ENCODE measurements around the gene NRIP1. TPM values are rescaled to one million over a fixed set of nuclear protein-coding genes. Genes with fewer than 3 reads are reported as not detected.

Gene NRIP1
- total RNA-seq, 6 donors from 2014 or later = 10.5 to 47.2 (median 34.8) TPM

- no peak overlapping the region for H3K4me3 ChIP-seq
- DNase-seq (no peak), ATAC-seq (ENCODE audit: low FRiP score in 2 of 2) (no peak)
- no peaks in the 10 kb centered on the region for H3K36me3 ChIP-seq
- WGBS, 2 donors = 57 to 63% methylated on average over 9 of the region's 9 CpGs
- H3K27ac ChIP-seq = no peak overlapping the region
- peaks cover 9 to 51% (median 29%) of the 10 kb centered on the region in 4 donors for H3K4me1 ChIP-seq
- H3K9me3 ChIP-seq = no peaks in the 10 kb centered on the region
- TF ChIP-seq POLR2AphosphoS5 (IDR thresholded peaks at IDR 0.05) = no peak
- TF ChIP-seq CTCF (IDR thresholded peaks at IDR 0.05) = no peak
- TF ChIP-seq EP300 (IDR thresholded peaks at IDR 0.05) = no peak
- no peaks in the 10 kb centered on the region for H3K27me3 ChIP-seq
These were observed 12.9 kb downstream of the NRIP1 start for GRCh38 chr21:15051644-15052458.

- H3K4me1 ChIP-seq = peaks cover 6 to 45% (median 23%) of the 10 kb centered on the region in 4 donors
- no peaks in the 10 kb centered on the region for H3K36me3 ChIP-seq
- no peak overlapping the region for H3K27ac ChIP-seq
- H3K9me3 ChIP-seq = no peaks in the 10 kb centered on the region
- TF ChIP-seq CTCF (IDR thresholded peaks at IDR 0.05) (no peak), EP300 (IDR thresholded peaks at IDR 0.05) (no peak), POLR2AphosphoS5 (IDR thresholded peaks at IDR 0.05) (no peak), POLR2A (IDR thresholded peaks at IDR 0.05) (no peak)
- ATAC-seq (ENCODE audit: low FRiP score in 2 of 2) (peak in 1 of 2 donors; percentile 19), DNase-seq (no peak)
- H3K4me3 ChIP-seq = no peak overlapping the region
- 73 to 76% methylated on average over 11 of the region's 11 CpGs for WGBS, 2 donors
- no peaks in the 10 kb centered on the region for H3K27me3 ChIP-seq
These were observed 14.0 kb downstream of the NRIP1 start for GRCh38 chr21:15050568-15051377.

- TF ChIP-seq POLR2AphosphoS5 (IDR thresholded peaks at IDR 0.05) = no peak
- no peak for TF ChIP-seq POLR2A (IDR thresholded peaks at IDR 0.05)
- no peak for TF ChIP-seq CTCF (IDR thresholded peaks at IDR 0.05)
- no peak for TF ChIP-seq EP300 (IDR thresholded peaks at IDR 0.05)
- no peak for ATAC-seq (ENCODE audit: low FRiP score in 2 of 2)
These were observed 19.8 kb downstream of the NRIP1 start for GRCh38 chr21:15045017-15045416.

GRCh38 chr21:15042531-15042930 lies 22.3 kb downstream of the NRIP1 start:
- Histone ChIP-seq H3K9me3 (no peaks in the 10 kb centered on the region), H3K27me3 (no peaks in the 10 kb centered on the region), H3K4me3 (no peak overlapping the region), H3K36me3 (peaks cover 0 to 6% (median 0%) of the 10 kb centered on the region in 4 donors), H3K4me1 (peaks cover 0 to 7% (median 2%) of the 10 kb centered on the region in 4 donors), H3K27ac (no peak overlapping the region)
- TF ChIP-seq CTCF (IDR thresholded peaks at IDR 0.05) = no peak
- TF ChIP-seq POLR2AphosphoS5 (IDR thresholded peaks at IDR 0.05) = no peak
- TF ChIP-seq POLR2A (IDR thresholded peaks at IDR 0.05) = no peak
- TF ChIP-seq EP300 (IDR thresholded peaks at IDR 0.05) = no peak
- DNase-seq = no peak
- ATAC-seq (ENCODE audit: low FRiP score in 2 of 2) = no peak

More at GRCh38 chr21:15045017-15045416, 19.8 kb downstream of the NRIP1 start:
- Histone ChIP-seq H3K4me1 (peaks cover 3 to 7% (median 5%) of the 10 kb centered on the region in 4 donors), H3K9me3 (no peaks in the 10 kb centered on the region), H3K27ac (no peak overlapping the region), H3K36me3 (peaks cover 0 to 6% (median 0%) of the 10 kb centered on the region in 4 donors), H3K27me3 (no peaks in the 10 kb centered on the region), H3K4me3 (no peak overlapping the region)
- DNase-seq = no peak
- 92 to 96% methylated on average over 3 of the region's 3 CpGs for WGBS, 2 donors

Data from upper lobe of left lung (tissue), 6 donors.